LNCAP (cell line): Measurements from ENCODE around the gene PHACTR1.

Experiments
- CTCF ChIP-seq: fragments of 450-650 bp; IDR thresholded peaks from 2 replicates; pipeline ENCODE4 v1.5.1; 2017; ENCODE audit warnings: mild to moderate bottlenecking

The PHACTR1 gene

DNA sequence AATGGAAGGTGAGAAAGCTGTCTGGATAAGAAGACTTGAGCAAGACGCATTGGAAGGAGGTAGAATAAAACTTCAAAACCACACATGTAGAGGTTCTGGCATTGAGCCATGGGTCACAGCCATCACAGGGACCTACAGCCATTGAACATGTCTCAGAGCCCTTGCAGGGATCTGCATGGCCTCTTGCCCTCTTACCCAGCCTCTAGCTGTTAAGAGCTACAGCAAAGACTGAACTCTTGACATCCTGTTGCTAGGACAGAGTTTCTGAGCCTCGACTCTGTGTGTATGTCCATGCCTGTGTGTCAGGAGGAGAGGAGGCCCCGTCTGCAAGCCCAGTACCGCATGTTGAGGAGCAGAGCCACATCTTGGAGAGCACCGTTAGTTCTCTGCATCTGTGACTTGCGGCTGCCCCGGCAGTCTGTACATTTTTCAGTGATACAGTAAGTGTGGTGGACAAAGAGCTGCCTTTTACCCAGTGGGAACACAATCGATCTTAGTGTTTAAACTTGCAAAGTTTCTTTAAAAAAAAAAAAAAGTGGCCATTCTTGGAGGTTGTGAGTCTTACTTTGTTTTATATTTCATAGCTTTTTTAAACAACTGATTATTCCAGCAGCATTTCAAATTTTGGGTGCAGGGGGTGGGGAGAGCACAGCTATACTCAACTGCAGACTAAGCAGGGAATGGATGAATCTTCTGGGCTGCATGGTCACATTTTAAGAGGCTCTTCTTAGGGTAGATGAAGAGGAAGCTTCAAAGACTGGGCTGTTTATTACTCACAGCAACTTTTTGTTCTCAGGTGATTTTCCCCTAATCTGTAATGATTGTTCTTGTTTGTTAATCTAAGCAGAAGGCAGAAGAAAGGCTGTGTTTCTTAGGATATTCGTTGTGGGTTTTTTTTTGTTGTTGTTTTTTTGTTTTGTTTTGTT is 523.2 kb downstream of the PHACTR1 start:
- TF ChIP-seq CTCF, result no peak

DNA sequence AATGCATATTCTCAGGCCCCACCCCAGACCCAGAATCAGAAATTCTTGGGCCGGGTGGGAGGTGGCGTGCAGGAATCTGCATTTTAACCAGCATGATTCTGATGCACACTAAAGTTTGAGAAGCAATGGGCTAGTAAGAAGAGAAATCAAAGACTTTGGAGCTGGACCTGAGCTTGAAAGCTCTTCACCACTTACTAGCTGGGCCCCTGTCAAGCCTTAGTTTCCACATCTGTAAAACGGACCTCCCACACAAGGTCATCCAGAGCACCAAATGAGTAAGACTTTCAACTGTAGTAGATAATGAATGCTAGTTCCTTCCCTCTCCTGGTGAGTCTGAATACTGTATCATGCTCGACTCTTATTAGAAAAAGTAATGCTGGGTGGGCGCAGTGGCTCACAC is 524.8 kb downstream of the PHACTR1 start:
- no peak for TF ChIP-seq CTCF

DNA sequence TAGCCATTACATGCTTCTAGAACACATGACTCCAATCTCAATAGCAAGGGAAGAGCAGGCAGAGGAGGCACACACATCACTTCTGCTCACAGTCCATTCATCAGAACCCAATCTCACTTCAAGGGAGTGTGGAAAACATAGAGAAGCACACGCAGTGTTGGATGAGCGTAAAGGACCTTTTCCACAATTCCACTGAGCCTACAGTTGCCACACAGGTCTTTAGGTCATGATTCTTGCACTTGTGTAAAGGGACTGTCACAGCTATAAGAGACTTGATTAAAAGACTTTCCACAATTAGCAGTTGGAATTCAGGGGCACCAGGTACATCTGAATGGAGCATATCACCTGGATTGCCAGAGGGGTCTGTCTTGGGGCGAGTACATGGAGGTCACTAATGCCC is 525.6 kb downstream of the PHACTR1 start:
- TF ChIP-seq CTCF, result no peak

GRCh38 chr6:13242590-13242989 is 526.0 kb downstream of the PHACTR1 start:
- TF ChIP-seq CTCF, result no peak

GRCh38 chr6:13243033-13243432 is 526.5 kb downstream of the PHACTR1 start:
- TF ChIP-seq CTCF, result no peak

GRCh38 chr6:13247627-13248026 is 531.1 kb downstream of the PHACTR1 start:
- TF ChIP-seq CTCF, result no peak

DNA sequence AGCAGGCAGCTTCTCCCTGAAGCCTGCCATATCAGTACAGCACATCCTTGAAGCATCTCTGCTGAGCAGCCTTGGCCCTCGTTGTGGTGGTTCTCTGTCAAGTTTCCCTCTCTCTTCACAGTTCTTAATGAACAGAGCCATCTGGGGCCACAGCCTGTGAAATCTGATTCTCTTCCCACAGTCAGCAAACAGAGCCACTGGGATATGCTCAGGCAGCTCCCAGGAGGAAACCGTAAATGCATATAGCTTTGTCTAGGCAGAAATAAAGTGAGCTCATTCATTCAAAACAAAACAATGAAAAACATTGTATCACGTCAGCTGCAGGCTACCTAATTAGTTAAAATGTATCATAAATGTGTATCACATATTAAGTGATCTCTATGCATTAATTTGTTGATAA is 531.5 kb downstream of the PHACTR1 start:
- TF ChIP-seq CTCF, result no peak
